ENCODE results near the gene HOXA10.

The HOXA10 gene

GRCh38 chr7:27191161-27191731 is 17.1 kb upstream of the HOXA10 start:
- Histone ChIP-seq H3K36me3 (ENCODE audit: insufficient read depth, low read length) (no peaks in the 10 kb centered on the region), H3K4me1 (ENCODE audit: insufficient read depth, low read length) (0 out of 2 replicates have a peak, but pooled peaks cover 4% of the 10 kb centered on the region), H3K9me3 (ENCODE audit: control insufficient read depth, insufficient read depth, low read length) (no peaks in the 10 kb centered on the region), H3K9ac (ENCODE audit: low read depth, low read length) (no peak overlapping the region)

GRCh38 chr7:27189997-27190748 is 16.1 kb upstream of the HOXA10 start:
- Histone ChIP-seq H3K36me3 (ENCODE audit: insufficient read depth, low read length) (no peaks in the 10 kb centered on the region), H3K9ac (ENCODE audit: low read depth, low read length) (no peak overlapping the region), H3K9me3 (ENCODE audit: control insufficient read depth, insufficient read depth, low read length) (no peaks in the 10 kb centered on the region), H3K4me1 (ENCODE audit: insufficient read depth, low read length) (peaks cover 11% of the 10 kb centered on the region; the same call in 1 of the 2 replicates)

- no peaks in the 10 kb centered on the region for H3K36me3 ChIP-seq (ENCODE audit: insufficient read depth, low read length)
- no peak overlapping the region for H3K9ac ChIP-seq (ENCODE audit: low read depth, low read length)
- peaks cover 11% of the 10 kb centered on the region; the same call in 1 of the 2 replicates for H3K4me1 ChIP-seq (ENCODE audit: insufficient read depth, low read length)
- H3K9me3 ChIP-seq (ENCODE audit: control insufficient read depth, insufficient read depth, low read length): no peaks in the 10 kb centered on the region
Observed at GRCh38 chr7:27189295-27189996, 15.3 kb upstream of the HOXA10 start.

- no peak overlapping the region; the same call in 1 of the 2 replicates for H3K9ac ChIP-seq (ENCODE audit: low read depth, low read length)
- H3K36me3 ChIP-seq (ENCODE audit: insufficient read depth, low read length): no peaks in the 10 kb centered on the region
- peaks cover 11% of the 10 kb centered on the region; the same call in 1 of the 2 replicates for H3K4me1 ChIP-seq (ENCODE audit: insufficient read depth, low read length)
- H3K9me3 ChIP-seq (ENCODE audit: control insufficient read depth, insufficient read depth, low read length): no peaks in the 10 kb centered on the region
Observed at GRCh38 chr7:27188386-27189294, 14.5 kb upstream of the HOXA10 start.

GRCh38 chr7:27187475-27188385 is 13.6 kb upstream of the HOXA10 start:
- no peaks in the 10 kb centered on the region for H3K36me3 ChIP-seq (ENCODE audit: insufficient read depth, low read length)
- H3K9ac ChIP-seq (ENCODE audit: low read depth, low read length): no peak overlapping the region
- no peaks in the 10 kb centered on the region for H3K9me3 ChIP-seq (ENCODE audit: control insufficient read depth, insufficient read depth, low read length)
- peaks cover 11% of the 10 kb centered on the region; the same call in 1 of the 2 replicates for H3K4me1 ChIP-seq (ENCODE audit: insufficient read depth, low read length)

GRCh38 chr7:27186668-27187474 is 12.8 kb upstream of the HOXA10 start:
- H3K9me3 ChIP-seq (ENCODE audit: control insufficient read depth, insufficient read depth, low read length): no peaks in the 10 kb centered on the region
- H3K36me3 ChIP-seq (ENCODE audit: insufficient read depth, low read length): no peaks in the 10 kb centered on the region
- peaks cover 11% of the 10 kb centered on the region; the same call in 1 of the 2 replicates for H3K4me1 ChIP-seq (ENCODE audit: insufficient read depth, low read length)
- H3K9ac ChIP-seq (ENCODE audit: low read depth, low read length): no peak overlapping the region

GRCh38 chr7:27185854-27186667 is 11.9 kb upstream of the HOXA10 start:
- Histone ChIP-seq H3K9ac (ENCODE audit: low read depth, low read length) (no peak overlapping the region), H3K4me1 (ENCODE audit: insufficient read depth, low read length) (peaks cover 7% of the 10 kb centered on the region; the same call in 1 of the 2 replicates), H3K36me3 (ENCODE audit: insufficient read depth, low read length) (no peaks in the 10 kb centered on the region), H3K9me3 (ENCODE audit: control insufficient read depth, insufficient read depth, low read length) (no peaks in the 10 kb centered on the region)

- H3K36me3 ChIP-seq (ENCODE audit: insufficient read depth, low read length): no peaks in the 10 kb centered on the region
- peaks cover 7% of the 10 kb centered on the region; the same call in 1 of the 2 replicates for H3K4me1 ChIP-seq (ENCODE audit: insufficient read depth, low read length)
- H3K9me3 ChIP-seq (ENCODE audit: control insufficient read depth, insufficient read depth, low read length): no peaks in the 10 kb centered on the region
- peak within 1 kb of the TSS; percentile 44; the same call in 1 of the 2 replicates for H3K9ac ChIP-seq (ENCODE audit: low read depth, low read length)
Observed at GRCh38 chr7:27185013-27185853, 11.1 kb upstream of the HOXA10 start, which contains the start of gene HOXA11. HOXA11 (minus strand) TSS chr7:27185232; CDS start chr7:27185144, 88 bp downstream.

GRCh38 chr7:27184337-27185012 is 10.4 kb upstream of the HOXA10 start:
- peak overlapping the region; percentile 44; the same call in 1 of the 2 replicates for H3K9ac ChIP-seq (ENCODE audit: low read depth, low read length)
- peaks cover 7% of the 10 kb centered on the region; the same call in 1 of the 2 replicates for H3K4me1 ChIP-seq (ENCODE audit: insufficient read depth, low read length)
- H3K9me3 ChIP-seq (ENCODE audit: control insufficient read depth, insufficient read depth, low read length): no peaks in the 10 kb centered on the region
- H3K36me3 ChIP-seq (ENCODE audit: insufficient read depth, low read length): no peaks in the 10 kb centered on the region

- no peaks in the 10 kb centered on the region for H3K36me3 ChIP-seq (ENCODE audit: insufficient read depth, low read length)
- H3K4me1 ChIP-seq (ENCODE audit: insufficient read depth, low read length): peaks cover 7% of the 10 kb centered on the region; the same call in 1 of the 2 replicates
- no peaks in the 10 kb centered on the region for H3K9me3 ChIP-seq (ENCODE audit: control insufficient read depth, insufficient read depth, low read length)
- peak overlapping the region; percentile 44; the same call in 1 of the 2 replicates for H3K9ac ChIP-seq (ENCODE audit: low read depth, low read length)
Observed at GRCh38 chr7:27183682-27184336, 9.7 kb upstream of the HOXA10 start.

Data from ES-I3 (cell line).